ENCODE data around the gene EMB.

DNA sequence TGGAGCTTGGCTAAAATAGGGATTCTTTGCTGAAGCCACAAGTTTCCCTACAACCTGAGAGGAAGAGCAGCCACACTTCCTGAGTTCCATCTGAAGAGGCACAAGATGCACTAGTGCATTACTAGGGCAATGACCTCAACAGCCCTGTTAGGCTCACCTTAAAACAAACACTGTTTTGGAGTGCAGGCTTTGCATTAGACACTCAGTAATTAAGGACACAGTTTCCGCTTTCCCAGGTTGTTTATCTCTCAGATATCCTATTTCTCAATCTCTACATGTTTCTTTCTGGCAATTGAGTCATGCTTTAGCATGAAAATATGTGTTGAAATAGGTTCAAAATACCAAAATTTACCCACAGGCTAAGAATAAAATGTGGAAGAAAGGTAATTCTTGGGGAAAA is 34.2 kb downstream of the EMB start:
- no peak for TF ChIP-seq CTCF (IDR thresholded peaks at IDR 0.05)
- TF ChIP-seq POLR2AphosphoS5 (IDR thresholded peaks at IDR 0.05) = no peak
- no peak for TF ChIP-seq POLR2A (IDR thresholded peaks at IDR 0.05)
